GM21737 (cell line): ENCODE data around the gene AATF.

Experiments
- ATAC-seq: cut with Tn5 transposase; IDR thresholded peaks from one replicate; pipeline ENCODE4 v1.9.1; 2021; ENCODE audit warnings: mild to moderate bottlenecking, moderate library complexity; ENCODE audit not compliant: unreplicated experiment

Gene AATF

GRCh38 chr17:36940313-36941264 is 8.2 kb upstream of the AATF start:
- ATAC-seq = no peak

- ATAC-seq = no peak
These were observed 7.3 kb upstream of the AATF start for GRCh38 chr17:36941265-36942010.

- ATAC-seq = no peak
These were observed 6.6 kb upstream of the AATF start for GRCh38 chr17:36942019-36942599.

- no peak for ATAC-seq
These were observed 6.1 kb upstream of the AATF start for GRCh38 chr17:36942631-36943125.

- ATAC-seq = no peak
These were observed 5.2 kb upstream of the AATF start for GRCh38 chr17:36943250-36944191.

- ATAC-seq = no peak
These were observed 4.2 kb upstream of the AATF start for GRCh38 chr17:36944553-36944952.

GRCh38 chr17:36945140-36945539 is 3.6 kb upstream of the AATF start:
- ATAC-seq = no peak

GRCh38 chr17:36945959-36946725 is 2.6 kb upstream of the AATF start:
- ATAC-seq = no peak

GRCh38 chr17:36946726-36947091 is 2.0 kb upstream of the AATF start:
- ATAC-seq = no peak

GRCh38 chr17:36947922-36948716 is 635 bp upstream of the AATF start:
- peak; percentile 5 for ATAC-seq

GRCh38 chr17:36949461-36949927 is 740 bp downstream of the AATF start:
- ATAC-seq = no peak

- ATAC-seq = no peak
These were observed 1.3 kb downstream of the AATF start for GRCh38 chr17:36950027-36950426.

GRCh38 chr17:36951084-36951789 is 2.5 kb downstream of the AATF start:
- ATAC-seq = no peak

- ATAC-seq = no peak
These were observed 22.8 kb downstream of the AATF start for GRCh38 chr17:36971508-36971907.

- ATAC-seq = no peak
These were observed 23.5 kb downstream of the AATF start for GRCh38 chr17:36972186-36972700.

GRCh38 chr17:36972905-36973304 is 24.2 kb downstream of the AATF start:
- no peak for ATAC-seq

- no peak for ATAC-seq
These were observed 27.3 kb downstream of the AATF start for GRCh38 chr17:36975922-36976515.
